CD8-positive, alpha-beta memory T cell (primary cell): ENCODE results near the gene F8. TPM values are rescaled to one million over a fixed set of nuclear protein-coding genes. Genes with fewer than 3 reads are reported as not detected.
A peak's percentile ranks its signal among the peaks of the same experiment; 100 is the strongest.

Source experiments
- CTCF ChIA-PET: fragments of 350-600 bp; sonication (Branson Sonifier 250); formaldehyde crosslinking; loops from one replicate; lab custom pipeline; 2021; ENCODE audit warnings: antibody characterized with exemption; lab: Charles Lee
- POLR2A ChIA-PET: fragments of 350-600 bp; sonication (Branson Sonifier 250); formaldehyde crosslinking; loops from one replicate; lab custom pipeline; 2021; ENCODE audit warnings: antibody characterized with exemption; lab: Charles Lee
- DNase-seq, 5 donors: peaks; one replicate each; pipeline versions ENCODE4 v3.0.0 to v3.0.0-alpha.2; 2020 to 2022; ENCODE audit warnings: mixed read lengths in 1 of 5
- H3K27ac ChIP-seq: one replicate; pipeline ENCODE4 v1.7.0; 2013; ENCODE audit warnings: low read depth, mild to moderate bottlenecking, low read length, moderate library complexity
- H3K27me3 ChIP-seq: 2 replicates; pipeline ENCODE4 v1.7.0; 2013; ENCODE audit warnings: low read length, mild to moderate bottlenecking; ENCODE audit not compliant: insufficient read depth, poor library complexity, severe bottlenecking
- H3K36me3 ChIP-seq: 2 replicates; pipeline ENCODE4 v1.7.0; 2013; ENCODE audit warnings: mild to moderate bottlenecking, low read length, moderate library complexity; ENCODE audit not compliant: insufficient read depth
- H3K4me1 ChIP-seq: 2 replicates; pipeline ENCODE4 v1.7.0; 2013; ENCODE audit warnings: mild to moderate bottlenecking, low read length, moderate library complexity; ENCODE audit not compliant: insufficient read depth
- H3K4me3 ChIP-seq: 2 replicates; pipeline ENCODE4 v1.7.0; 2013; ENCODE audit warnings: mild to moderate bottlenecking, low read length
- H3K9me3 ChIP-seq: 2 replicates; pipeline ENCODE4 v1.7.0; 2013; ENCODE audit warnings: mild to moderate bottlenecking, low read length
- H3K27ac Mint-ChIP-seq, 8 donors: one replicate each; pipeline ENCODE4 v1.8.0; 2020 to 2021; ENCODE audit warnings: mixed read lengths in 8 of 8, mild to moderate bottlenecking in 6 of 8, inconsistent platforms in 3 of 8, moderate library complexity in 3 of 8
- H3K27me3 Mint-ChIP-seq, 2 donors: one replicate each; pipeline ENCODE4 v1.8.0; 2020 to 2021; ENCODE audit warnings: mixed read lengths in 2 of 2, mild to moderate bottlenecking in 1 of 2, moderate library complexity in 1 of 2
- H3K36me3 Mint-ChIP-seq, 3 donors: one replicate each; pipeline ENCODE4 v1.8.0; 2020 to 2021; ENCODE audit warnings: mixed read lengths in 3 of 3, inconsistent platforms in 1 of 3, mild to moderate bottlenecking in 1 of 3
- H3K4me1 Mint-ChIP-seq, 3 donors: one replicate each; pipeline ENCODE4 v1.8.0; 2020 to 2021; ENCODE audit warnings: mixed read lengths in 3 of 3, inconsistent platforms in 1 of 3, mild to moderate bottlenecking in 1 of 3
- H3K4me3 Mint-ChIP-seq, 7 donors: one replicate each; pipeline ENCODE4 v1.8.0; 2020 to 2021; ENCODE audit warnings: mixed read lengths in 7 of 7, mild to moderate bottlenecking in 6 of 7, moderate library complexity in 4 of 7, inconsistent platforms in 2 of 7
- H3K9me3 Mint-ChIP-seq, 5 donors: one replicate each; pipeline ENCODE4 v1.8.0; 2020 to 2022; ENCODE audit warnings: mixed read lengths in 5 of 5, mild to moderate bottlenecking in 3 of 5, moderate library complexity in 2 of 5, inconsistent platforms in 1 of 5
- polyA plus RNA-seq: library from polyadenylated mRNA; unstranded; fragments of 300-500 nt; fragmentation: Illumina TruSeq; gene quantifications from one replicate; pipeline ENCODE4 v1.2.3, GENCODE V29; 2021
- total RNA-seq, 2 experiments: library from RNA; stranded (reverse); gene quantifications; one replicate each; pipeline ENCODE4 v1.2.3, GENCODE V29; 2021

The F8 gene
- total and polyA plus RNA-seq, 3 experiments from 2014 or later, result 10.8 to 15.2 (median 11.9) TPM

- Mint-ChIP-seq H3K9me3 (no peaks in the 10 kb centered on the region), H3K27ac (no peak overlapping the region), H3K36me3 (peaks cover 0 to 3% (median 0%) of the 10 kb centered on the region in 3 donors), H3K4me1 (peaks cover 0 to 7% (median 0%) of the 10 kb centered on the region in 3 donors), H3K4me3 (no peak overlapping the region), H3K27me3 (peaks cover 9 to 11% of the 10 kb centered on the region in 2 donors)
- H3K4me1 ChIP-seq, result no peaks in the 10 kb centered on the region
- no peaks in the 10 kb centered on the region for H3K9me3 ChIP-seq
- ChIA-PET POLR2A (no interaction called here), CTCF (no interaction called here)
- no peaks in the 10 kb centered on the region for H3K36me3 ChIP-seq
- DNase-seq, result no peak
- no peaks in the 10 kb centered on the region for H3K27me3 ChIP-seq
- no peak overlapping the region for H3K27ac ChIP-seq
- H3K4me3 ChIP-seq, result no peak overlapping the region
Observed at GRCh38 chrX:154991039-154991438, 31.5 kb downstream of the F8 start.

GRCh38 chrX:154990496-154990895 is 32.0 kb downstream of the F8 start:
- Histone ChIP-seq H3K4me1 (no peaks in the 10 kb centered on the region), H3K9me3 (no peaks in the 10 kb centered on the region), H3K4me3 (no peak overlapping the region), H3K27ac (no peak overlapping the region), H3K36me3 (no peaks in the 10 kb centered on the region), H3K27me3 (no peaks in the 10 kb centered on the region)
- ChIA-PET CTCF (no interaction called here), POLR2A (no interaction called here)
- DNase-seq, result no peak
- Mint-ChIP-seq H3K36me3 (peaks cover 0 to 3% (median 0%) of the 10 kb centered on the region in 3 donors), H3K4me3 (no peak overlapping the region), H3K4me1 (peaks cover 0 to 7% (median 0%) of the 10 kb centered on the region in 3 donors), H3K27ac (no peak overlapping the region), H3K9me3 (no peaks in the 10 kb centered on the region), H3K27me3 (peaks cover 9 to 11% of the 10 kb centered on the region in 2 donors)

GRCh38 chrX:154988719-154989118 is 33.8 kb downstream of the F8 start:
- CTCF ChIA-PET, result no interaction called here
- H3K9me3 ChIP-seq, result no peaks in the 10 kb centered on the region
- no peak overlapping the region for H3K4me3 ChIP-seq

GRCh38 chrX:154987940-154988339 is 34.6 kb downstream of the F8 start:
- H3K27me3 ChIP-seq, result no peaks in the 10 kb centered on the region
- H3K36me3 ChIP-seq, result no peaks in the 10 kb centered on the region
- Mint-ChIP-seq H3K4me3 (no peak overlapping the region), H3K27ac (no peak overlapping the region), H3K4me1 (peaks cover 0 to 7% (median 0%) of the 10 kb centered on the region in 3 donors), H3K9me3 (no peaks in the 10 kb centered on the region), H3K36me3 (peaks cover 0 to 2% (median 0%) of the 10 kb centered on the region in 3 donors), H3K27me3 (peaks cover 7 to 8% of the 10 kb centered on the region in 2 donors)
- H3K27ac ChIP-seq, result no peak overlapping the region
- no peaks in the 10 kb centered on the region for H3K4me1 ChIP-seq
- POLR2A ChIA-PET, result no interaction called here
- no peaks in the 10 kb centered on the region for H3K9me3 ChIP-seq
- DNase-seq, result no peak
- H3K4me3 ChIP-seq, result no peak overlapping the region
- CTCF ChIA-PET, result no interaction called here

More at GRCh38 chrX:154988719-154989118, 33.8 kb downstream of the F8 start:
- Histone ChIP-seq H3K4me1 (no peaks in the 10 kb centered on the region), H3K27me3 (no peaks in the 10 kb centered on the region), H3K36me3 (no peaks in the 10 kb centered on the region), H3K27ac (no peak overlapping the region)
- Mint-ChIP-seq H3K9me3 (no peaks in the 10 kb centered on the region), H3K4me1 (peaks cover 0 to 7% (median 0%) of the 10 kb centered on the region in 3 donors), H3K27me3 (peaks cover 9% of the 10 kb centered on the region in 2 donors), H3K27ac (peak overlapping the region in 1 of 8 donors; percentile 6), H3K36me3 (peaks cover 0 to 3% (median 0%) of the 10 kb centered on the region in 3 donors), H3K4me3 (no peak overlapping the region)
- no peak for DNase-seq
- POLR2A ChIA-PET, result no interaction called here

- Histone ChIP-seq H3K9me3 (no peaks in the 10 kb centered on the region), H3K36me3 (no peaks in the 10 kb centered on the region), H3K27me3 (no peaks in the 10 kb centered on the region), H3K4me3 (no peak overlapping the region), H3K4me1 (no peaks in the 10 kb centered on the region), H3K27ac (no peak overlapping the region)
- ChIA-PET POLR2A (no interaction called here), CTCF (no interaction called here)
- peaks cover 4 to 7% of the 10 kb centered on the region in 2 donors for H3K27me3 Mint-ChIP-seq
- H3K27ac Mint-ChIP-seq, result no peak overlapping the region
- peaks cover 0 to 7% (median 0%) of the 10 kb centered on the region in 3 donors for H3K4me1 Mint-ChIP-seq
- H3K9me3 Mint-ChIP-seq, result no peaks in the 10 kb centered on the region
- no peak for DNase-seq
- H3K36me3 Mint-ChIP-seq, result no peaks in the 10 kb centered on the region
- H3K4me3 Mint-ChIP-seq, result no peak overlapping the region
Observed at GRCh38 chrX:154986826-154987575, 35.5 kb downstream of the F8 start.

GRCh38 chrX:154981116-154981411 is 41.5 kb downstream of the F8 start:
- H3K4me1 Mint-ChIP-seq, result peaks cover 7 to 11% (median 10%) of the 10 kb centered on the region in 3 donors
- peak overlapping the region in 6 of 8 donors; percentile 18 to 96 (median 90) for H3K27ac Mint-ChIP-seq
- no peaks in the 10 kb centered on the region for H3K36me3 ChIP-seq
- no peaks in the 10 kb centered on the region for H3K27me3 ChIP-seq
- H3K27ac ChIP-seq, result no peak overlapping the region
- H3K4me3 ChIP-seq, result peak overlapping the region; percentile 54
- no peak for DNase-seq
- peaks cover 0 to 8% (median 5%) of the 10 kb centered on the region in 3 donors for H3K36me3 Mint-ChIP-seq
- ChIA-PET POLR2A (no interaction called here), CTCF (interaction anchor here (2.0 to 2.1 kb wide), 2 partner anchors 76 to 105 kb away, joined by 8 to 13 read pairs; no protein-coding TSS in a partner anchor)
- peaks cover 6 to 12% (median 10%) of the 10 kb centered on the region in 5 donors for H3K9me3 Mint-ChIP-seq
- no peaks in the 10 kb centered on the region for H3K9me3 ChIP-seq
- H3K4me3 Mint-ChIP-seq, result peak overlapping the region in 6 of 7 donors; percentile 76 to 94 (median 86)
- H3K4me1 ChIP-seq, result peaks cover 5% of the 10 kb centered on the region
- peaks cover 0 to 3% of the 10 kb centered on the region in 2 donors for H3K27me3 Mint-ChIP-seq

- Histone ChIP-seq H3K9me3 (no peaks in the 10 kb centered on the region), H3K36me3 (no peaks in the 10 kb centered on the region), H3K4me3 (peak overlapping the region; percentile 54), H3K27ac (no peak overlapping the region), H3K27me3 (no peaks in the 10 kb centered on the region), H3K4me1 (peaks cover 5% of the 10 kb centered on the region)
- Mint-ChIP-seq H3K9me3 (peaks cover 6 to 12% (median 10%) of the 10 kb centered on the region in 5 donors), H3K4me3 (peak overlapping the region; percentile 64 to 94 (median 85)), H3K36me3 (peaks cover 0 to 8% (median 5%) of the 10 kb centered on the region in 3 donors), H3K27ac (peak overlapping the region; percentile 18 to 96 (median 91)), H3K4me1 (peaks cover 7 to 11% (median 10%) of the 10 kb centered on the region in 3 donors), H3K27me3 (peaks cover 0 to 3% of the 10 kb centered on the region in 2 donors)
- POLR2A ChIA-PET, result no interaction called here
- CTCF ChIA-PET, result interaction anchor here (0.8 to 2.1 kb wide), 5 partner anchors 62 to 106 kb away, joined by 3 to 13 read pairs (median 4); no protein-coding TSS in a partner anchor
- DNase-seq, result peak; percentile 51 to 82 (median 68)
Observed at GRCh38 chrX:154980330-154981115, 42.0 kb downstream of the F8 start.
